NB4 (cell line): ENCODE results near the gene BDKRB1.

Source experiments
- DNase-seq: peaks from one replicate; pipeline ENCODE4 v3.0.0; 2010; ENCODE audit warnings: low read depth
- H3K4me3 ChIP-seq: one replicate; pipeline ENCODE4 v1.5.1; 2011; ENCODE audit warnings: mild to moderate bottlenecking, low read depth, low read length, moderate library complexity
- CTCF ChIP-seq: IDR thresholded peaks from one replicate; pipeline ENCODE4 v1.5.1; 2012; ENCODE audit warnings: low read depth, low read length
- MAX ChIP-seq: IDR thresholded peaks from 2 replicates; pipeline ENCODE4 v1.6.1; 2011; ENCODE audit warnings: low read depth, low read length
- MYC ChIP-seq: IDR thresholded peaks from 2 replicates; pipeline ENCODE4 v1.6.1; 2011; ENCODE audit warnings: low read depth, low read length
- POLR2A ChIP-seq: IDR thresholded peaks from 2 replicates; pipeline ENCODE4 v1.6.1; 2011; ENCODE audit warnings: mild to moderate bottlenecking; ENCODE audit not compliant: insufficient read length; ENCODE audit errors: extremely low read depth

BDKRB1 gene

GRCh38 chr14:96212896-96213295 is 43.1 kb upstream of the BDKRB1 start:
- H3K4me3 ChIP-seq: no peak overlapping the region
- DNase-seq: no peak
- TF ChIP-seq POLR2A (no peak), MAX (no peak), CTCF (no peak), MYC (no peak)

- TF ChIP-seq MAX: no peak
- no peak for TF ChIP-seq MYC
- TF ChIP-seq CTCF: no peak
- no peak for TF ChIP-seq POLR2A
These were observed 42.0 kb upstream of the BDKRB1 start for GRCh38 chr14:96213871-96214465.

GRCh38 chr14:96214793-96215192 is 41.2 kb upstream of the BDKRB1 start:
- H3K4me3 ChIP-seq: no peak overlapping the region
- DNase-seq: no peak
- TF ChIP-seq POLR2A (no peak), MYC (no peak), CTCF (no peak), MAX (no peak)

More at GRCh38 chr14:96213871-96214465, 42.0 kb upstream of the BDKRB1 start:
- DNase-seq: no peak
- no peak overlapping the region for H3K4me3 ChIP-seq

- no peak for DNase-seq
- TF ChIP-seq MYC (no peak), MAX (no peak), CTCF (no peak)
- no peak overlapping the region for H3K4me3 ChIP-seq
These were observed 40.4 kb upstream of the BDKRB1 start for GRCh38 chr14:96215452-96216244.

GRCh38 chr14:96216627-96217026 is 39.4 kb upstream of the BDKRB1 start:
- no peak overlapping the region for H3K4me3 ChIP-seq
- TF ChIP-seq POLR2A (no peak), MAX (no peak), MYC (no peak), CTCF (no peak)
- DNase-seq: no peak
